ENCODE data around the gene CLASP1.

- TF ChIP-seq CTCF (IDR thresholded peaks at IDR 0.05; ENCODE audit: extremely low read depth in 1 of 2, insufficient read depth in 1 of 2, low read depth in 1 of 2, low read length in 2 of 2) (no peak), POLR2AphosphoS5 (IDR thresholded peaks at IDR 0.05; ENCODE audit: insufficient read depth, low read depth, low read length) (no peak), POLR2A (IDR thresholded peaks at IDR 0.05; ENCODE audit: low read depth, low read length) (no peak), MAX (IDR thresholded peaks at IDR 0.05; ENCODE audit: insufficient read depth, insufficient read length) (no peak), EZH2 (IDR thresholded peaks at IDR 0.05; ENCODE audit: borderline replicate concordance, low read depth, low read length, severe bottlenecking) (no peak), MYC (IDR thresholded peaks at IDR 0.05; ENCODE audit: low read depth, low read length) (no peak), JUN (IDR thresholded peaks at IDR 0.05; ENCODE audit: borderline replicate concordance, insufficient read depth, insufficient read length, low read depth) (no peak), FOS (IDR thresholded peaks at IDR 0.05; ENCODE audit: borderline replicate concordance, insufficient read depth, low read length) (no peak), GATA2 (IDR thresholded peaks at IDR 0.05; ENCODE audit: insufficient read depth, insufficient read length, low read depth, low read length) (no peak)
Observed at GRCh38 chr2:121613152-121613551, 36.1 kb downstream of the CLASP1 start.

All from endothelial cell of umbilical vein (primary cell).